ENCODE results near the gene SKIC8.

SKIC8 gene

GRCh38 chr15:78329625-78330024 is 30.2 kb upstream of the SKIC8 start:
- no peak for DNase-seq (ENCODE audit: low spot score)
- TF ChIP-seq CTCF (IDR thresholded peaks at IDR 0.05) = no peak
- Histone ChIP-seq H3K27ac (no peak overlapping the region), H3K4me3 (no peak overlapping the region)

GRCh38 chr15:78327466-78327865 is 28.1 kb upstream of the SKIC8 start:
- no peak for DNase-seq (ENCODE audit: low spot score)
- no peak overlapping the region for H3K27ac ChIP-seq
- no peak for TF ChIP-seq CTCF (IDR thresholded peaks at IDR 0.05)
- no peak overlapping the region for H3K4me3 ChIP-seq

- no peak overlapping the region for H3K27ac ChIP-seq
- no peak for DNase-seq (ENCODE audit: low spot score)
- TF ChIP-seq CTCF (IDR thresholded peaks at IDR 0.05) = no peak
- H3K4me3 ChIP-seq = no peak overlapping the region
Measured at GRCh38 chr15:78325092-78325843, 25.9 kb upstream of the SKIC8 start.

- no peak for DNase-seq (ENCODE audit: low spot score)
- TF ChIP-seq CTCF (IDR thresholded peaks at IDR 0.05) = no peak
- no peak overlapping the region for H3K27ac ChIP-seq
Measured at GRCh38 chr15:78324144-78324543, 24.7 kb upstream of the SKIC8 start.

GRCh38 chr15:78323693-78324092 is 24.3 kb upstream of the SKIC8 start:
- Histone ChIP-seq H3K27ac (no peak overlapping the region), H3K4me3 (no peak overlapping the region)
- no peak for DNase-seq (ENCODE audit: low spot score)
- no peak for TF ChIP-seq CTCF (IDR thresholded peaks at IDR 0.05)

More at GRCh38 chr15:78324144-78324543, 24.7 kb upstream of the SKIC8 start:
- H3K4me3 ChIP-seq = no peak overlapping the region

- DNase-seq (ENCODE audit: low spot score) = no peak
- no peak for TF ChIP-seq CTCF (IDR thresholded peaks at IDR 0.05)
- Histone ChIP-seq H3K4me3 (no peak overlapping the region), H3K27ac (no peak overlapping the region)
Measured at GRCh38 chr15:78322724-78323521, 23.5 kb upstream of the SKIC8 start.

Measured in coronary artery (tissue), 2 donors.